SK-N-SH (cell line): ENCODE measurements around the gene LIPM.

Experiments used
- CHD2 ChIP-seq: fragments of 150-350 bp; IDR thresholded peaks from 2 replicates; pipeline ENCODE4 v1.6.1; 2018; ENCODE audit warnings: low read length; ENCODE audit not compliant: partially characterized antibody
- CTCF ChIP-seq: fragments of 200-600 bp; sonication (generic); IDR thresholded peaks from 2 replicates; pipeline ENCODE4 v1.6.1; 2017; ENCODE audit warnings: antibody characterized with exemption, mild to moderate bottlenecking, moderate library complexity
- POLR2AphosphoS5 ChIP-seq: IDR thresholded peaks from 2 replicates; pipeline ENCODE4 v1.6.1; 2012; ENCODE audit warnings: low read depth, low read length

- TF ChIP-seq CTCF (no peak), CHD2 (no peak), POLR2AphosphoS5 (no peak)
Measured at GRCh38 chr10:88793712-88794299, 8.7 kb upstream of the LIPM start.
